H1 (cell line): ENCODE results near the gene OR2T27. TPM values are rescaled to one million over a fixed set of nuclear protein-coding genes. Genes with fewer than 3 reads are reported as not detected.

Source experiments
- CTCF ChIA-PET: fragments of 300-600 bp; sonication (Branson Sonifier 250); formaldehyde crosslinking; loops from one replicate; lab custom pipeline; 2021; ENCODE audit not compliant: partially characterized antibody; lab: Charles Lee
- POLR2A ChIA-PET: fragments of 300-600 bp; sonication (Branson Sonifier 250); formaldehyde crosslinking; loops from one replicate; lab custom pipeline; 2021; ENCODE audit warnings: inconsistent platforms; ENCODE audit not compliant: partially characterized antibody; lab: Charles Lee
- DNase-seq, 2 experiments: peaks; one replicate each; pipeline versions ENCODE4 v3.0.0 to v3.0.0-alpha.2; 2010 to 2022; ENCODE audit warnings: low spot score in 2 of 2, low read depth in 1 of 2, mixed read lengths in 1 of 2
- FAIRE-seq: peaks from 2 replicates; lab custom pipeline; 2011; peaks lifted over from hg19 to GRCh38; lab: Jason Lieb, UNC
- H2AFZ ChIP-seq: 2 replicates; pipeline ENCODE4 v1.8.1; 2012; ENCODE audit warnings: low read length, inconsistent platforms
- H2AK5ac ChIP-seq: 2 replicates; pipeline ENCODE4 v1.6.1; 2013; ENCODE audit warnings: low read depth, low read length
- H2BK120ac ChIP-seq: replicated peaks from 2 replicates; pipeline ENCODE3; 2013; ENCODE audit warnings: low read depth, low read length, inconsistent platforms
- H2BK12ac ChIP-seq: 2 replicates; pipeline ENCODE4 v1.6.1; 2013; ENCODE audit warnings: low read depth, low read length
- H2BK15ac ChIP-seq: 2 replicates; pipeline ENCODE4 v1.6.1; 2013; ENCODE audit warnings: low read length
- H2BK20ac ChIP-seq: 2 replicates; pipeline ENCODE4 v1.6.1; 2013; ENCODE audit warnings: low read length
- H2BK5ac ChIP-seq: 2 replicates; pipeline ENCODE4 v1.6.1; 2013; ENCODE audit warnings: low read depth, low read length
- H3K14ac ChIP-seq: 2 replicates; pipeline ENCODE4 v1.6.1; 2013; ENCODE audit warnings: inconsistent platforms; ENCODE audit not compliant: insufficient read length
- H3K18ac ChIP-seq: 2 replicates; pipeline ENCODE4 v1.6.1; 2013; ENCODE audit warnings: low read length; ENCODE audit errors: extremely low read depth
- H3K23ac ChIP-seq: 2 replicates; pipeline ENCODE4 v1.6.1; 2013; ENCODE audit warnings: inconsistent platforms; ENCODE audit not compliant: insufficient read length
- H3K23me2 ChIP-seq: 2 replicates; pipeline ENCODE4 v1.6.1; 2013; ENCODE audit warnings: low read depth, low read length
- H3K27ac ChIP-seq: 2 replicates; pipeline ENCODE4 v1.6.1; 2011; ENCODE audit warnings: low read depth, low read length, inconsistent platforms
- H3K27me3 ChIP-seq, 4 experiments: replicated peaks in 1 of 4; 1 replicate in 1 of 4; 2 replicates in 3 of 4; pipeline versions ENCODE4 v1.6.1 to v1.8.1; 2011 to 2013; ENCODE audit warnings: low read length in 3 of 4, mild to moderate bottlenecking in 3 of 4, inconsistent platforms in 2 of 4, mixed read lengths in 2 of 4, moderate library complexity in 1 of 4; ENCODE audit not compliant: control insufficient read depth in 3 of 4, insufficient read depth in 3 of 4; ENCODE audit errors: extremely low read depth in 1 of 4
- H3K36me3 ChIP-seq, 4 experiments: 2 replicates each; pipeline versions ENCODE4 v1.6.1 to v1.8.1; 2011 to 2013; ENCODE audit warnings: mild to moderate bottlenecking in 4 of 4, low read length in 3 of 4, moderate library complexity in 2 of 4, control low read depth in 1 of 4, inconsistent platforms in 1 of 4; ENCODE audit not compliant: insufficient read depth in 4 of 4, control insufficient read depth in 2 of 4
- H3K4ac ChIP-seq: replicated peaks from 2 replicates; pipeline ENCODE3; 2013; ENCODE audit warnings: low read length, low read depth, mixed read lengths, inconsistent platforms; ENCODE audit not compliant: insufficient read length
- H3K4me1 ChIP-seq, 4 experiments: replicated peaks in 1 of 4; 1 replicate in 1 of 4; 2 replicates in 3 of 4; pipeline versions ENCODE4 v1.6.1 to v1.8.1; 2011 to 2013; ENCODE audit warnings: low read length in 3 of 4, inconsistent platforms in 2 of 4, mixed read lengths in 1 of 4; ENCODE audit not compliant: insufficient read depth in 4 of 4, control insufficient read depth in 3 of 4
- H3K4me2 ChIP-seq, 2 experiments: 2 replicates each; pipeline versions ENCODE4 v1.6.1 to v1.8.1; 2011 to 2013; ENCODE audit warnings: low read depth in 2 of 2, low read length in 2 of 2, control low read depth in 1 of 2, inconsistent platforms in 1 of 2, mild to moderate bottlenecking in 1 of 2; ENCODE audit not compliant: insufficient read depth in 1 of 2
- H3K4me3 ChIP-seq, 4 experiments: fragments of 200-600, 300-600 bp in 1 of 4; sonication (generic), shearing (Covaris generic), sonication (Bioruptor Twin) in 1 of 4; 2 replicates each; pipeline versions ENCODE4 v1.5.1 to v1.8.1; 2011 to 2016; ENCODE audit warnings: low read length in 4 of 4, low read depth in 3 of 4, control low read depth in 2 of 4, inconsistent platforms in 2 of 4, mild to moderate bottlenecking in 2 of 4, mixed read lengths in 1 of 4, moderate library complexity in 1 of 4; ENCODE audit not compliant: insufficient read depth in 2 of 4; ENCODE audit errors: extremely low read depth in 1 of 4
- H3K56ac ChIP-seq: replicated peaks from 2 replicates; pipeline ENCODE3; 2013; ENCODE audit warnings: low read depth, mild to moderate bottlenecking, mixed read lengths, low read length, inconsistent platforms; ENCODE audit not compliant: insufficient read length
- H3K79me1 ChIP-seq: 2 replicates; pipeline ENCODE4 v1.6.1; 2013; ENCODE audit warnings: low read depth, low read length, control low read depth
- H3K79me2 ChIP-seq, 2 experiments: 2 replicates each; pipeline versions ENCODE4 v1.6.1 to v1.8.1; 2012 to 2013; ENCODE audit warnings: low read length in 2 of 2, mild to moderate bottlenecking in 2 of 2, inconsistent platforms in 1 of 2; ENCODE audit not compliant: insufficient read depth in 2 of 2, control insufficient read depth in 1 of 2
- H3K9ac ChIP-seq, 4 experiments: replicated peaks in 1 of 4; 1 replicate in 1 of 4; 2 replicates in 3 of 4; pipeline versions ENCODE4 v1.6.1 to v1.8.1; 2011 to 2013; ENCODE audit warnings: low read depth in 3 of 4, low read length in 3 of 4, control low read depth in 2 of 4, mild to moderate bottlenecking in 2 of 4, moderate library complexity in 2 of 4, inconsistent platforms in 1 of 4; ENCODE audit errors: extremely low read depth in 1 of 4
- H3K9me3 ChIP-seq, 2 experiments: 2 replicates each; pipeline versions ENCODE4 v1.6.1 to v1.8.1; 2012 to 2013; ENCODE audit warnings: mild to moderate bottlenecking in 2 of 2, moderate library complexity in 2 of 2, control low read depth in 1 of 2, inconsistent platforms in 1 of 2, low read depth in 1 of 2, low read length in 1 of 2, mixed read lengths in 1 of 2; ENCODE audit not compliant: insufficient read depth in 2 of 2
- H4K20me1 ChIP-seq, 2 experiments: replicated peaks in 1 of 2; 2 replicates each; pipeline versions ENCODE3 to v1.8.1; 2011 to 2013; ENCODE audit warnings: inconsistent platforms in 2 of 2, low read length in 2 of 2, mild to moderate bottlenecking in 1 of 2; ENCODE audit not compliant: insufficient read depth in 2 of 2, control insufficient read depth in 1 of 2
- H4K5ac ChIP-seq: 2 replicates; pipeline ENCODE4 v1.6.1; 2013; ENCODE audit warnings: low read length, low read depth, mixed read lengths, inconsistent platforms; ENCODE audit not compliant: insufficient read length
- H4K8ac ChIP-seq: 2 replicates; pipeline ENCODE4 v1.8.0; 2013; ENCODE audit warnings: mild to moderate bottlenecking, moderate library complexity, low read length, inconsistent platforms; ENCODE audit not compliant: insufficient read depth; ENCODE audit errors: extremely low read depth
- H4K91ac ChIP-seq: replicated peaks from 2 replicates; pipeline ENCODE3; 2013; ENCODE audit warnings: low read length, mixed read lengths, inconsistent platforms; ENCODE audit not compliant: insufficient read length
- POU5F1 ChIP-seq: IDR thresholded peaks from 2 replicates; pipeline ENCODE4 v1.6.1; 2011; ENCODE audit warnings: low read depth, mild to moderate bottlenecking, low read length, moderate library complexity
- RAD21 ChIP-seq, 2 experiments: IDR thresholded peaks in 1 of 2; conservative IDR thresholded peaks in 1 of 2; 2 replicates each; pipeline ENCODE4 v1.6.1; 2011; ENCODE audit warnings: low read depth in 2 of 2, low read length in 2 of 2, improper control_type of control experiment in 1 of 2, inconsistent platforms in 1 of 2, mild to moderate bottlenecking in 1 of 2, moderate library complexity in 1 of 2
- SIN3A ChIP-seq, 2 experiments: IDR thresholded peaks in 1 of 2; conservative IDR thresholded peaks in 1 of 2; 2 replicates each; pipeline ENCODE4 v1.6.1; 2011 to 2012; ENCODE audit warnings: low read length in 2 of 2, improper control_type of control experiment in 1 of 2, low read depth in 1 of 2, mild to moderate bottlenecking in 1 of 2
- TAF1 ChIP-seq: IDR thresholded peaks from 2 replicates; pipeline ENCODE4 v1.6.1; 2011; ENCODE audit warnings: mild to moderate bottlenecking, low read depth, low read length
- WGBS, 2 experiments: shearing (Covaris generic) in 1 of 2; methylation state at CpG; one replicate each; pipeline versions ENCODE4 v1.1.6 to v1.1.7; 2013 to 2015; ENCODE audit warnings: low lambda C conversion rate in 2 of 2, mixed read lengths in 2 of 2, inconsistent platforms in 1 of 2, low coverage in 1 of 2, missing lambda C conversion rate in 1 of 2; ENCODE audit not compliant: insufficient replicate concordance in 2 of 2, insufficient coverage in 1 of 2, insufficient read length in 1 of 2; ENCODE audit errors: extremely low coverage in 1 of 2, missing lambda C conversion rate in 1 of 2; 5-methylcytosine and 5-hydroxymethylcytosine counted together
- polyA plus RNA-seq, 7 experiments: library from polyadenylated mRNA; depleted of rRNA in 3 of 7; stranded (reverse) in 5 of 7; unstranded in 2 of 7; fragments of >200 nt in 5 of 7; fragments of 200-250 nt in 2 of 7; gene quantifications; 1 replicate in 5 of 7; 2 replicates in 1 of 7; 4 replicates in 1 of 7; pipeline versions ENCODE4 v1.2.1 to v1.2.3, GENCODE V29; 2011 to 2013; ENCODE audit warnings: missing spikeins in 2 of 7, mixed read lengths in 2 of 7
- total RNA-seq: library from RNA; stranded (reverse); fragmentation: NEBNext Ultra II Directional; extraction: Animal tissue kit (Norgen Biotek cat#: 25700); gene quantifications from 2 replicates; pipeline ENCODE4 v1.2.1, GENCODE V29; 2021

The OR2T27 gene
- total and polyA plus RNA-seq, 2 of the 8 experiments (the other 6 are each of a cell fraction or from before 2014, with no cell fraction given), result not detected

GRCh38 chr1:248618878-248619277 is 36.5 kb downstream of the OR2T27 start:
- H4K5ac ChIP-seq, result no peak overlapping the region
- 16% methylated on average over 3 of the region's 3 CpGs; no CpG with 5 or more reads in 1 of the 2 experiments for WGBS, 2 experiments

More at GRCh38 chr1:248618878-248619277, 36.5 kb downstream of the OR2T27 start:
- Histone ChIP-seq H3K27me3 (no peaks in the 10 kb centered on the region), H2AFZ (no peak overlapping the region), H3K14ac (no peak overlapping the region), H3K79me1 (no peaks in the 10 kb centered on the region), H2BK12ac (no peak overlapping the region), H4K8ac (no peak overlapping the region), H2BK120ac (no peak overlapping the region), H3K23me2 (no peaks in the 10 kb centered on the region), H3K36me3 (no peaks in the 10 kb centered on the region), H3K79me2 (no peaks in the 10 kb centered on the region), H3K56ac (no peak overlapping the region), H3K4me3 (no peak overlapping the region), H3K9me3 (peaks cover 45 to 66% of the 10 kb centered on the region in 2 experiments), H4K20me1 (no peaks in the 10 kb centered on the region), H3K27ac (no peak overlapping the region), H2BK5ac (no peak overlapping the region), H3K23ac (no peak overlapping the region), H2AK5ac (no peak overlapping the region), H2BK20ac (no peak overlapping the region), H3K4me1 (no peaks in the 10 kb centered on the region), H3K18ac (no peak overlapping the region), H3K4ac (no peak overlapping the region), H3K4me2 (no peak overlapping the region), H4K91ac (no peak overlapping the region), H2BK15ac (no peak overlapping the region), H3K9ac (no peak overlapping the region)
- no peak for TF ChIP-seq TAF1
- peak in 1 of 2 experiments; percentile 23; a peak in 1 of 4 replicates for TF ChIP-seq RAD21 (IDR thresholded peaks at IDR 0.05 in 1 of 2, conservative IDR thresholded peaks at IDR 0.05 in 1 of 2; ENCODE audit: low read depth in 2 of 2, low read length in 2 of 2)
- no peak for TF ChIP-seq SIN3A (conservative IDR thresholded peaks at IDR 0.05 in 1 of 2, IDR thresholded peaks at IDR 0.05 in 1 of 2; ENCODE audit: low read depth in 1 of 2, low read length in 2 of 2)
- no peak for TF ChIP-seq POU5F1
- no peak for DNase-seq
- CTCF ChIA-PET, result no interaction called here
- FAIRE-seq, result no peak
- POLR2A ChIA-PET, result no interaction called here
